ENCODE measurements around the gene VEZT. TPM values are rescaled to one million over a fixed set of nuclear protein-coding genes. Genes with fewer than 3 reads are reported as not detected.

Gene VEZT
- total and polyA plus RNA-seq, 9 of the 15 experiments (the other 6 are each of a cell fraction or from before 2014, with no cell fraction given): 16.1 to 61.5 (median 32.6) TPM

- TF ChIP-seq GMEB1 (CRISPR knock-in tag; IDR thresholded peaks at IDR 0.05): no peak
- 0 out of 2 replicates have a peak, but pooled peaks have one; percentile 52 for TF ChIP-seq JUN (IDR thresholded peaks at IDR 0.05; ENCODE audit: borderline replicate concordance, low read depth, low read length)
- TF ChIP-seq JUN (CRISPR knock-in tag; IDR thresholded peaks at IDR 0.05; ENCODE audit: borderline replicate concordance): no peak
- TF ChIP-seq CC2D1A (IDR thresholded peaks at IDR 0.05): peak; percentile 94
- TF ChIP-seq MLLT1 (IDR thresholded peaks at IDR 0.05): peak in 1 of 2 experiments; percentile 90; a peak in 3 of 4 replicates
- TF ChIP-seq ZNF699 (CRISPR knock-in tag; IDR thresholded peaks at IDR 0.05; ENCODE audit: insufficient replicate concordance): no peak
- TF ChIP-seq ZBTB2 (IDR thresholded peaks at IDR 0.05): peak; percentile 80; the same call in 1 of the 2 replicates
- peak; percentile 51 for TF ChIP-seq SMARCC2 (IDR thresholded peaks at IDR 0.05; ENCODE audit: low read depth)
- no peak for TF ChIP-seq ZNF436 (CRISPR knock-in tag; IDR thresholded peaks at IDR 0.05)
- no peak for TF ChIP-seq ZNF778 (CRISPR knock-in tag; IDR thresholded peaks at IDR 0.05)
- TF ChIP-seq PML (IDR thresholded peaks at IDR 0.05; ENCODE audit: low read length): 0 out of 2 replicates have a peak, but pooled peaks have one; percentile 28
- peak; percentile 80; the same call in 1 of the 2 replicates for TF ChIP-seq JUND (IDR thresholded peaks at IDR 0.05; ENCODE audit: borderline replicate concordance, low read depth, low read length)
- TF ChIP-seq JUND (tag; IDR thresholded peaks at IDR 0.05; ENCODE audit: borderline replicate concordance, low read depth, low read length): peak; percentile 82; the same call in 2 of the 3 replicates
- TF ChIP-seq POLR2AphosphoS5 (IDR thresholded peaks at IDR 0.05; ENCODE audit: control insufficient read depth, insufficient read depth, low read depth, low read length): peak; percentile 70; the same call in 1 of the 2 replicates
- no peak for TF ChIP-seq MITF (IDR thresholded peaks at IDR 0.05)
- peak; percentile 60; the same call in 1 of the 2 replicates for TF ChIP-seq MTA3 (IDR thresholded peaks at IDR 0.05; ENCODE audit: borderline replicate concordance)
- TF ChIP-seq ZBTB17 (CRISPR knock-in tag; IDR thresholded peaks at IDR 0.05): no peak
- peak; percentile 97 for TF ChIP-seq CTBP1 (IDR thresholded peaks at IDR 0.05; ENCODE audit: borderline replicate concordance)
- peak; percentile 57 for TF ChIP-seq NUFIP1 (IDR thresholded peaks at IDR 0.05; ENCODE audit: partially characterized antibody)
- no peak for TF ChIP-seq ZNF143 (CRISPR knock-in tag; IDR thresholded peaks at IDR 0.05)
- TF ChIP-seq ETV5 (CRISPR knock-in tag; IDR thresholded peaks at IDR 0.05; ENCODE audit: low read depth): no peak
- TF ChIP-seq HNRNPLL (IDR thresholded peaks at IDR 0.05; ENCODE audit: low read depth, low read length, poor library complexity, severe bottlenecking): peak; percentile 20
Observed at GRCh38 chr12:95204141-95204866, 13.3 kb upstream of the VEZT start (continued).

Data from K562 (cell line).